Fibroblast of lung (primary cell): ENCODE results near the gene GRK5. TPM values are rescaled to one million over a fixed set of nuclear protein-coding genes. Genes with fewer than 3 reads are reported as not detected.
A peak's percentile ranks its signal among the peaks of the same experiment; 100 is the strongest.

Experiments
- DNase-seq, 2 donors: peaks; one replicate each; pipeline versions ENCODE4 v3.0.0 to v3.0.0-alpha.2; 2010; ENCODE audit warnings: low read depth in 2 of 2
- H2AFZ ChIP-seq: 2 replicates; pipeline ENCODE4 v1.5.1; 2012; ENCODE audit warnings: low read length, control low read depth, inconsistent platforms
- H3K27ac ChIP-seq: 2 replicates; pipeline ENCODE4 v1.5.1; 2011; ENCODE audit warnings: low read length, control low read depth; ENCODE audit not compliant: insufficient read depth
- H3K27me3 ChIP-seq: 2 replicates; pipeline ENCODE4 v1.5.1; 2011; ENCODE audit warnings: mild to moderate bottlenecking, low read length; ENCODE audit not compliant: control insufficient read depth, insufficient read depth
- H3K36me3 ChIP-seq: 2 replicates; pipeline ENCODE4 v1.5.1; 2011; ENCODE audit warnings: low read length; ENCODE audit not compliant: control insufficient read depth, insufficient read depth
- H3K4me1 ChIP-seq: 2 replicates; pipeline ENCODE4 v1.5.1; 2011; ENCODE audit warnings: low read length; ENCODE audit not compliant: control insufficient read depth, insufficient read depth; ENCODE audit errors: extremely low read depth
- H3K4me2 ChIP-seq: 2 replicates; pipeline ENCODE4 v1.5.1; 2011; ENCODE audit warnings: low read length, control low read depth; ENCODE audit not compliant: insufficient read depth; ENCODE audit errors: extremely low read depth
- H3K4me3 ChIP-seq, 4 experiments: fragments of 200-600 bp in 1 of 4; sonication (generic) in 1 of 4; replicated peaks in 1 of 4; 2 replicates each; pipeline ENCODE4 v1.5.1; 2011 to 2016; ENCODE audit warnings: low read length in 4 of 4, low read depth in 3 of 4, mild to moderate bottlenecking in 3 of 4, control low read depth in 2 of 4, inconsistent platforms in 1 of 4, mixed read lengths in 1 of 4; ENCODE audit not compliant: insufficient read depth in 1 of 4; ENCODE audit errors: control extremely low read depth in 1 of 4
- H3K79me2 ChIP-seq: 2 replicates; pipeline ENCODE4 v1.5.1; 2012; ENCODE audit warnings: mild to moderate bottlenecking, low read length, inconsistent platforms; ENCODE audit not compliant: control insufficient read depth, insufficient read depth
- H3K9ac ChIP-seq: 2 replicates; pipeline ENCODE4 v1.5.1; 2011; ENCODE audit warnings: mild to moderate bottlenecking, low read length, control low read depth; ENCODE audit not compliant: insufficient read depth
- H3K9me3 ChIP-seq: 2 replicates; pipeline ENCODE4 v1.5.1; 2012; ENCODE audit warnings: low read depth, low read length; ENCODE audit not compliant: control insufficient read depth, insufficient read depth
- H4K20me1 ChIP-seq: 2 replicates; pipeline ENCODE4 v1.5.1; 2011; ENCODE audit warnings: low read length; ENCODE audit not compliant: control insufficient read depth, insufficient read depth; ENCODE audit errors: extremely low read depth
- CTCF ChIP-seq, 2 donors: IDR thresholded peaks in 1 of 2; conservative IDR thresholded peaks in 1 of 2; 1 replicate in 1 of 2; 2 replicates in 1 of 2; pipeline ENCODE4 v1.5.1; 2011 to 2012; ENCODE audit warnings: low read length in 2 of 2, control low read depth in 1 of 2, inconsistent platforms in 1 of 2, low read depth in 1 of 2, mild to moderate bottlenecking in 1 of 2
- EZH2 ChIP-seq: IDR thresholded peaks from 2 replicates; pipeline ENCODE4 v1.5.1; 2012; ENCODE audit warnings: low read length, control low read depth, mild to moderate bottlenecking; ENCODE audit errors: missing control alignments
- polyA plus RNA-seq, 2 donors: library from polyadenylated mRNA; depleted of rRNA in 1 of 2; stranded (reverse) in 1 of 2; unstranded in 1 of 2; fragments of >200 nt; gene quantifications; 2 replicates each; pipeline ENCODE4 v1.2.1, GENCODE V29; 2011 to 2012; ENCODE audit warnings: missing spikeins in 1 of 2
- total RNA-seq: library from RNA; depleted of rRNA; stranded (reverse); fragments of >200 nt; gene quantifications from 2 replicates; pipeline ENCODE4 v1.2.1, GENCODE V29; 2014

GRK5 gene
- total and polyA plus RNA-seq, 2 donors (not counting 1 experiment from before 2014, with no cell fraction given): 24.1 to 90.3 TPM

DNA sequence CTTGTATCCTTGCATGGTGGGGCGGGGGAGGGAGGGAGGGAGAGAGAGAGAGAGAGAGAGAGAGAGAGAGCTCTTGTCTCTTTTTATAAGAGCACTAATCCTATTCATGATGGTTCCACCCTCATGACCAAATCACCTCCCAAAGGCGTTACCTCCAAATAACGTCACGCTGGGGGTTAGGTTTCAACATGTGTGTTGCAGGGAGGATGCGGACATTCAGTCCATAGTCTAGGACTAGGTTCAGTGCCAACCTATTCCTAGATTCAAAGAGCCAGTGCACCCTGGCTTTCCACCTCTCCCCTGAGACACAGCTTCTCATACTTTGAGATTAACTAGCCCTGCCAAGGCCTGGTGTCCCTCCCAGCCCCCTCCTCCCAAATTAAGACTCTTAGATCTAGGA, 123.0 kb downstream of the GRK5 start:
- peaks cover 8% of the 10 kb centered on the region for H3K4me1 ChIP-seq
- no peaks in the 10 kb centered on the region for H4K20me1 ChIP-seq
- H3K4me3 ChIP-seq: no peak overlapping the region
- no peak overlapping the region for H3K27ac ChIP-seq
- no peaks in the 10 kb centered on the region for H3K27me3 ChIP-seq
- no peak for TF ChIP-seq EZH2
- no peak for TF ChIP-seq CTCF (conservative IDR thresholded peaks at IDR 0.05 in 1 of 2, IDR thresholded peaks at IDR 0.05 in 1 of 2; ENCODE audit: low read depth in 1 of 2, low read length in 2 of 2)
- no peak overlapping the region for H3K9ac ChIP-seq
- peaks cover 5% of the 10 kb centered on the region for H3K36me3 ChIP-seq
- H3K9me3 ChIP-seq: no peaks in the 10 kb centered on the region
- no peak overlapping the region for H2AFZ ChIP-seq
- no peak overlapping the region for H3K4me2 ChIP-seq
- H3K79me2 ChIP-seq: peaks cover 4% of the 10 kb centered on the region
- DNase-seq: no peak

- H2AFZ ChIP-seq: no peak overlapping the region
- H3K36me3 ChIP-seq: peaks cover 5% of the 10 kb centered on the region
- H3K9ac ChIP-seq: no peak overlapping the region
Observed at GRCh38 chr10:119331061-119331460, 123.7 kb downstream of the GRK5 start.

GRCh38 chr10:119333146-119333792, 125.9 kb downstream of the GRK5 start:
- TF ChIP-seq CTCF (conservative IDR thresholded peaks at IDR 0.05 in 1 of 2, IDR thresholded peaks at IDR 0.05 in 1 of 2; ENCODE audit: low read depth in 1 of 2, low read length in 2 of 2) (no peak), EZH2 (no peak)
- no peak overlapping the region for H3K4me2 ChIP-seq
- H4K20me1 ChIP-seq: no peaks in the 10 kb centered on the region
- H3K27ac ChIP-seq: no peak overlapping the region
- DNase-seq: peak; percentile 16 to 59
- H3K79me2 ChIP-seq: peaks cover 6% of the 10 kb centered on the region
- no peaks in the 10 kb centered on the region for H3K27me3 ChIP-seq
- no peak overlapping the region for H3K9ac ChIP-seq
- H3K4me3 ChIP-seq: no peak overlapping the region
- H2AFZ ChIP-seq: no peak overlapping the region
- H3K9me3 ChIP-seq: no peaks in the 10 kb centered on the region
- H3K4me1 ChIP-seq: peaks cover 23% of the 10 kb centered on the region
- peaks cover 1% of the 10 kb centered on the region for H3K36me3 ChIP-seq

More at GRCh38 chr10:119331061-119331460, 123.7 kb downstream of the GRK5 start:
- peak overlapping the region; percentile 37 for H3K27ac ChIP-seq
- no peak for DNase-seq
- no peaks in the 10 kb centered on the region for H4K20me1 ChIP-seq
- H3K4me2 ChIP-seq: no peak overlapping the region
- no peaks in the 10 kb centered on the region for H3K79me2 ChIP-seq
- H3K27me3 ChIP-seq: no peaks in the 10 kb centered on the region
- H3K4me1 ChIP-seq: peaks cover 12% of the 10 kb centered on the region
- H3K4me3 ChIP-seq: no peak overlapping the region
- no peaks in the 10 kb centered on the region for H3K9me3 ChIP-seq
- no peak for TF ChIP-seq CTCF (conservative IDR thresholded peaks at IDR 0.05 in 1 of 2, IDR thresholded peaks at IDR 0.05 in 1 of 2; ENCODE audit: low read depth in 1 of 2, low read length in 2 of 2)
- TF ChIP-seq EZH2: no peak
